Fibroblast of skin of right quadriceps (primary cell): Measurements from ENCODE around the gene BSND.
"Not testable (repeated sequence)": the region's sequence is repeated elsewhere in the genome, so short reads cannot be mapped to it uniquely, and the experiment has no call there.

ENCODE experiments used
- DNase-seq: peaks from one replicate; pipeline ENCODE4 v3.0.0-alpha.2; 2013

The BSND gene

DNA sequence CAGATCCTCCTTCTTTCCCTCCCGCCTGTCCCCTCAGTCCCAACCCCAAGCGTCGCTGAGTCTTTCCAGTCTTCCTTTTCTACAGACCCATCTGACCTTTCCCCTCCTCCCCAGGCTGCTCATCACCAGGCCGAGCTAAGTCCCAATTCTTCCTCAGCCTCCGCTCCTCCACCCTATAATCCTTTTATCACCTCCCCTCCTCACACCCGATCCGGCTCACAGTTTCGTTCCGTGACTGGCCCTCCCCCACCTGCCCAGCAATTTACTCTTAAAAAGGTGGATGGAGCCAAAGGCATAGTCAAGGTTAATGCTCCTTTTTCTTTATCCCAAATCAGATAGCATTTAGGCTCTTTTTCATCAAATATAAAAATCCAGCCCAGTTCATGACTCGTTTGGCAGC is 25.4 kb downstream of the BSND start:
- not testable (repeated sequence) for DNase-seq

DNA sequence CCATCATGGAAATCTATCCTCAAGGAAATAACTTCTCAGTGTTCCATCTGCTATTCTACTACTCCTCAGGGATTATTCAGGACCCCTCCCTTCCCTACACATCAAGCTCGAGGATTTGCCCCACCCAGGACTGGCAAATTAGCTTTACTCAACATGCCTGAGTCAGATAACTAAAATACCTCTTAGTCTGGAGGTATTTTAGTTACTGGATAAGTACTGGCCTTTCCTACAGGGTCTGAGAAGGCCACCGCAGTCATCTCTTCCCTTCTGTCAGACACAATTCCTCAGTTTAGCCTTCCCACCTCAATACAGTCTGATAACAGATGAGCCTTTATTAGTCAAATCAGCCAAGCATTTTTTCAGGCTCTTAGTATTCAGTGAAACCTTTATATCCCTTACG is 27.9 kb downstream of the BSND start:
- DNase-seq, result not testable (repeated sequence)

DNA sequence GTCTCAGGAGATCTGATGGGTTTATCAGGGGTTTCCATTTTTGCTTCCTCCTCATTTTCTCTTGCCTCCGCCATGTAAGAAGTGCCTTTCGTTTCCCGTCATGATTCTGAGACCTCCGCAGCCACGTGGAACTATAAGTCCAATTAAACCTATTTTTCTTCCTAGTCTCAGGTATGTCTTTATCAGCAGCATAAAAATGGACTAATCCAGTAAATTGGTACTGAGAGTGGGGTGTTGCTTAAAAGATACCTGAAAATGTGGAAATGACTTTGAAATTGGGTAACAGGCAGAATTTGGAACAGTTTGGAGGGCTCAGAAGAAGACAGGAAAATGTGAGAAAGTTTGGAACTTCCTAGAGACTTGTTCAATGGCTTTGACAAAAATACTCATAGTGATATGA is 32.4 kb downstream of the BSND start:
- DNase-seq, result not testable (repeated sequence)

DNA sequence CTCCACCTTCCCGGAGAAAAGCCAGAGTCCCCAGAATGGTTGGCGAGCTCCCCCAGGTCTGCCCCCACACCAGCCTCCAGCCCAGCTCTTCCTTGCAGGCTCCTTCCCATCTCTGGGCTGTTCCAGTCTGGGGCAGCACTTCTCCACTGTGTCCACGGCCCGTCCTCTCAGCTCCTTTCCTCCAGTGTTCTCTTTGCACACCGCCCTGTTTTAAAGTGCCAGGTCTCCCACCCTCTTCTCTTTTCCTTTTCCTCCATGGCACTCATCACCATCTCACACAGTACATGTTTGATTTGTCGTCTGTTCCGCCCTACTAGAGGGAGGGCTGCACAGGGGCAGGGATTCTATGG is 34.5 kb downstream of the BSND start:
- no peak for DNase-seq

DNA sequence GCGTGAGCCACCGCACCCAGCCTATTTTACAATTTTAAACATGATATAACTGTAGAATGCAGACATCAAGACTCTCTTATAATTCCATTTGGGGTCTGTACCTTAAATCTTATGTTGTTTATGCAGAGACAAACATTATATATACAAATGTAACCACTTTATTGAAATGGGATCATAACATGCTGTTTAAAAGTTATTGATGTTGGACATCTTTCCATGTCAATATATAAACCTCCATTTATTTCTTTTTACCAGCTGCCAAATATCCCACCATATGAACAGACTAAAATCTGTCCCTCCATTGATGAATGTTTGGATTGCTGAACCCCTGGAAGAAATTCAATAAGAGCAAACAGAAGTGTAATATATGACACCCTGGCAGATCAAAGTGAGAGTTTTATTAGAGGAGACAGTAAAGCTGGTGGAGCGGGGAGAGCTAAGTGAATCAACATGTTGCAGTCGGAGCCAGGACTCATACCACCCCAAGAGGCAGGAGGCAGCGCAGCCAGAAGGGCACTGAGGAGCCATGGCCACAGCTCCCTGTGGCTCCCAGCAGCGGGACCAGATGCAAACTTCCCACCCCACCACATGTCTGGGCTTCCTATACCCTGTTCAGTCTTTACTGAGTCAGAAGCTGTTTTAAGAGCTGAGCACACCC is 35.9 kb downstream of the BSND start:
- DNase-seq, result peak; percentile 10

DNA sequence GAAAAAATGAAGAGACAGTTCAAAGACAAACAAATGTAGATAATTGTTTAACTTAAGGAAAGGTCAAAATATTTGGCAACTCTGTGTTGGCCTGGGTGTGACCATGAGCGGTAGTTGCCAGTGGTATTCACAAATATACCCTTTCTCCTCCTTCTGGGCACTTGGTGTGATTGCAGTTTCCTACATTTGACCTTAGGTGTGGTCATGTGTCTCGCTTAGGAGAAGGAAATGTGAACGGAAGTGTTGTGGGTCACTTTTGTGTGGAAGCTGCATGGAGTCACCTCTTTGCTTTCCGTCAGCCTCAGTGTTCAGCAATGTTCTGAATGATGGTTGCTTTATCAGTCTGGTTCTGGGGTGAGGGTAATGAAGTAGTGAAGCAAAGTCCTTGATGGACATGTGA is 37.2 kb downstream of the BSND start:
- no peak for DNase-seq

DNA sequence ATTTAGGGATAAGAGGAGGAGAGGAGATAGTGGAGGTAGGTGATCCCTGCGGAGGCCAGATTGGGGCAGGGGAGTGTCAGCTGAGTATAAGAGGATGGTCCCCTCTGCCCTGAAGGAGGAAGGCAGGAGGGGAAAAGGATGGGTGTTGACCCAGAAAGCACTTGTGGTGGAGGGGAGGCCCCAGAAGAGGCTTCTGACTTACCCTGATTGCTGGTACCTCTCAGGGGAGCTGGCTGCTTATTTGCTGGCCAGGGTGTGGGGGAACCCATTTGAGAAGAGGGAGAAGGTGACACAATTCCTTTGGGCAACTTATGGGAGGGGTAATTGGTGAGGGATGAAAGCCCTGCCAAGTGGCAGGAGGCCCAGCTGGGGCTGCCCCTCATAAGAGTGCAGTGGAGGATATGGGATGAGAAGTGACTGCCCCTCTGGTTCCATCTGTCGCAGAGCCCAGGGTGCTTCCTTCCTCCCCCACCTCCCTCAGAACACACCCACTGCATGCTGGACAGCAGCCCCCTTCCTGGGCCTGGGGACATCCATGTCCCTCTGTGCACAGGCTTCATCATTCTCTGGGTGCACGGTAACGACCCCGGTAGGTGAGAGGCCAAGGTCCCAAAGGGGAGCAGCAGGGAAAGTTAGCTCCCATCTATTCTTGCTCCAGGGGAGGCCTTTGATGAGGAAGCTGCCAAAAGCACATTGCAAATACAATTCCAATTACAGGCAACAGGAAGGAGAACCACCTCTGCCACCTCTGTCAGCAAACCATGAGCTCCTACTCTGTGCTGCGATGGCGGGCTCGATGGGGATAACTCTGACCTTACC is 39.2 kb downstream of the BSND start:
- no peak for DNase-seq

DNA sequence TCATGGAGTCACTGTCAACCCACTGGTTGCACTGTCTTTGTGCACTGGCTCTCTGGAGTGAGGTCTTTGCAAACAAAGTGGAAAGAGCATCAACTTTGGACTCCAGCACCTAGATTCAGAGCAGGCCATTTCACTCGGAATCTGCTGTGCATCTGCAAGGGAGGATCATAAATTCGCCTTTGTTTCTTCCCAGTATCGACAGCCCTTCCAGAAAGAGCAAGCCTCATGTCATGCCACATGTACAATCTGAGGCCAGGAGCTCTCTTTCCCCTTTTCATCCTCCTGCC is 39.8 kb downstream of the BSND start:
- DNase-seq, result no peak

DNA sequence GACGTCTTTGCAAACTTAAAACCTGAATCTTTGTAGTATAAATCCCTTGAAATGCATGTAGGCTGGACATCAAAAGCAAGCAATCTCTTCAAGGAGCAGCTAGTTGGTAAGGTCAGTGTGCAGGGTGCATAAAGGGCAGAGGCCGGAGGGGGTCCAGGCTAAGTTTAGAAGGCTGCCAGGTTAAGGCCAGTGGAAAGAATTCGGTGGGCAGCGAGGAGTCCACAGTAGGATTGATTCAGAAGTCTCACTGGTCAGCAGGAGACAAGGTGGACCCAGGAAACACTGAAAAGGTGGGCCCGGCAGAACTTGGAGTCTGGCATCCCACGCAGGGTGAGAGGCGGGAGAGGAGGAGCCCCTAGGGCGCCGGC is 40.2 kb downstream of the BSND start:
- no peak for DNase-seq

DNA sequence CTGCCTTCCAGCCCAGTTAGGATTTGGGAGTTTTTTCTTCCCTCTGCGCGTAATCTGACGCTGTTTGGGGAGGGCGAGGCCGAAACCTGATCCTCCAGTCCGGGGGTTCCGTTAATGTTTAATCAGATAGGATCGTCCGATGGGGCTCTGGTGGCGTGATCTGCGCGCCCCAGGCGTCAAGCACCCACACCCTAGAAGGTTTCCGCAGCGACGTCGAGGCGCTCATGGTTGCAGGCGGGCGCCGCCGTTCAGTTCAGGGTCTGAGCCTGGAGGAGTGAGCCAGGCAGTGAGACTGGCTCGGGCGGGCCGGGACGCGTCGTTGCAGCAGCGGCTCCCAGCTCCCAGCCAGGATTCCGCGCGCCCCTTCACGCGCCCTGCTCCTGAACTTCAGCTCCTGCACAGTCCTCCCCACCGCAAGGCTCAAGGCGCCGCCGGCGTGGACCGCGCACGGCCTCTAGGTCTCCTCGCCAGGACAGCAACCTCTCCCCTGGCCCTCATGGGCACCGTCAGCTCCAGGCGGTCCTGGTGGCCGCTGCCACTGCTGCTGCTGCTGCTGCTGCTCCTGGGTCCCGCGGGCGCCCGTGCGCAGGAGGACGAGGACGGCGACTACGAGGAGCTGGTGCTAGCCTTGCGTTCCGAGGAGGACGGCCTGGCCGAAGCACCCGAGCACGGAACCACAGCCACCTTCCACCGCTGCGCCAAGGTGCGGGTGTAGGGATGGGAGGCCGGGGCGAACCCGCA is 40.8 kb downstream of the BSND start, which contains the start of gene PCSK9:
TSS of gene PCSK9 (plus strand) at position 207 of the 741 bp plus-strand sequence. CDS start at position 497, 290 bp downstream.
- DNase-seq, result peak; percentile 46

DNA sequence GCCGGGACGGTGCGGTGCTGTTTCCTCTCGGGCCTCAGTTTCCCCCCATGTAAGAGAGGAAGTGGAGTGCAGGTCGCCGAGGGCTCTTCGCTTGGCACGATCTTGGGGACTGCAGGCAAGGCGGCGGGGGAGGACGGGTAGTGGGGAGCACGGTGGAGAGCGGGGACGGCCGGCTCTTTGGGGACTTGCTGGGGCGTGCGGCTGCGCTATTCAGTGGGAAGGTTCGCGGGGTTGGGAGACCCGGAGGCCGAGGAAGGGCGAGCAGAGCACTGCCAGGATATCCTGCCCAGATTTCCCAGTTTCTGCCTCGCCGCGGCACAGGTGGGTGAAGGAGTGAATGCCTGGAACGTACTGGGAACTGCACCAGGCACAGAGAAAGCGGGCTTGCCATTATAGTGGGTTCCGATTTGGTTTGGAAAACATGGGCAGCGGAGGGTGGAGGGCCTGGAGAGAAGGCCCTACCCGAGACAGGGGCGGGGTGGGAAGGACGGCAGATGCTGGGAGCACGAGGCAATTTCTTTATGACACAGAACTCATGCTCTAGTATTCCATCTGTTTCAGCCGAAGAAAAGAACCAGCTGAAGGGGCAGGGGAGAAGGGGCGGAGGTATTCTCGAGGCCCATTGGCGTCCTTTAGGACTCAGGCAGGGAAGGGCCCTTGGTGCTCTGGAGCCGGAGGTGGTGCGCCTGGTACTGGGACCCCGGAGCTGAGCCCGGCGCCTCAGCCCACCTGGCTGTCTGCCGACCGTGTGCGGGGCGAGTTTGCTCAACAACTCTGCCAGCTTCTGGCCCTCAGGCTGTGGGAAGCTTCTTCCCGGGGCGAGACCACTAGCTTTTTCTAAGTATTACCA is 41.6 kb downstream of the BSND start:
- no peak for DNase-seq

DNA sequence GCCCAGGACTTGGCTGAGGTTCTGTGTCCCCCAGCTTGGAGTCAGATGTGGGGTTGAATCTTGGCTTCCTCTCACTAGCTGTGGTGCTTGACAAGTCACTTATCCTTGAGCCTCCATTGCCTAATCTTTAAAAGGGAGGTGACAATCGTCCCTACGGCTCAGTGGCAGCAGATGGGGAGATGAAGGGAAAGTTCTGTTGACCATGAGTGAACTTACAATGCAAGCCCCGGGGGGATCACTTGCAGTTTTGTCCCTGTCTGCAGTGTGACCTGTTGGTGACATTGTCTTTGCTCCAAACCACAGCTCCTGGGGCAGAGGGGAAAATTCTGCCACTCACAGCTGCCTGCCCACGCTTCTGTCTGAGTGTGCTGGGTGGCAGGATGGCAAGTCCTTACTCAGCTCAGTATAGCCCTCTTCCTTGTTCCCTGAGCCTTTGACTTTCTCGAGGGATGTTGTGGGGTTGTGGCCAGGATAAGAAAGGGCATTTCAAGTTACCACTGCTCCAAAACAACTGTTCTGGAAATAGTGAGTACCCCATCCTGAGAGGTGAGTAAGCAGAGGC is 42.3 kb downstream of the BSND start:
- no peak for DNase-seq

DNA sequence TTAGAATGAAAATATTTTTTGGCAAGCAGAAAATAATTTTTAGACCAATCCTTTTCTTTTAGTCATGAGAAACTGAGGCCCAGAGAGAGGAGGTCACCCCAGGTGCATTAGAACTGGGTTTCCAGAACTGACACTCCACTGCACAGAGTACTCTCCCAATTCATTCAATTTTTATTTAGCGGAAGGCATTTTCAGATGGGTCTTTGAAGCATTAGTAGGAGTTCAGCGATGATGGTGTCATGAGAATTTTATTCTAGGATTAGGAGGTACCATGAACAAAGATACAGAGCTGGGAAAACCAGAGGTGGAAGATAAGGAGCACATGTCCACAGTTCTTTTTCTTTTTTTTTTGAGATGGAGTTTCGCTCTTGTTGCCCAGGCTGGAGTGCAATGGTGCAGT is 42.9 kb downstream of the BSND start:
- DNase-seq, result no peak

DNA sequence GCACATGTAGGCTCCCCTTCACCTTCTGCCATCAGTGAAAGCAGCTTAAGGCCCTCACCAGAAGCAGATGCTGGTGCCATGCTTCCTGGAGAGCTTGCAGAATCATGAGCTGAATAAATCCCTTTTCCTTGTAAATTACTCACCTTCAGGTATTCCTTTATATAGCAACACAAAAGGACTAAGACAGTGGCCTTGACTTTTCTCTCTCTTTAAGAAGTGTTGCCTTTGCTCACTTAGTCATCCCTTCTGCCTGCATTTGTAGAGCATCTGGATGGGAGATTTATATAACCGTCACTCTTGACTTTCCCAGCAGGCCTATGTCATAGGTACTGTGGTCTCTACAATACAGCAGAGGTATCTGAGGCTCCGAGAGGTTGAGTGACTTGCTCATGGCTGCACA is 44.3 kb downstream of the BSND start:
- DNase-seq, result no peak

DNA sequence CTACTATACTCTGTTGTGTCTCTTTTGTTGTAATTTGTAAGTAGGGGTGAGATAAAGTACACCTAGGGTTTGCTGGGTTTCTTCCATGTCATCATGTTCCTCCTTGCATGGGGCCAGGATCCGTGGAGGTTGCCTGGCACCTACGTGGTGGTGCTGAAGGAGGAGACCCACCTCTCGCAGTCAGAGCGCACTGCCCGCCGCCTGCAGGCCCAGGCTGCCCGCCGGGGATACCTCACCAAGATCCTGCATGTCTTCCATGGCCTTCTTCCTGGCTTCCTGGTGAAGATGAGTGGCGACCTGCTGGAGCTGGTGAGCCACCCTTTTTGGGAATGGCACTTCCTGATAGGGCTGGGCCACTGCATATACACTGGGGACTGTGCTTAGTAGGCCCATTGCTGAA is 45.0 kb downstream of the BSND start:
- DNase-seq, result no peak

DNA sequence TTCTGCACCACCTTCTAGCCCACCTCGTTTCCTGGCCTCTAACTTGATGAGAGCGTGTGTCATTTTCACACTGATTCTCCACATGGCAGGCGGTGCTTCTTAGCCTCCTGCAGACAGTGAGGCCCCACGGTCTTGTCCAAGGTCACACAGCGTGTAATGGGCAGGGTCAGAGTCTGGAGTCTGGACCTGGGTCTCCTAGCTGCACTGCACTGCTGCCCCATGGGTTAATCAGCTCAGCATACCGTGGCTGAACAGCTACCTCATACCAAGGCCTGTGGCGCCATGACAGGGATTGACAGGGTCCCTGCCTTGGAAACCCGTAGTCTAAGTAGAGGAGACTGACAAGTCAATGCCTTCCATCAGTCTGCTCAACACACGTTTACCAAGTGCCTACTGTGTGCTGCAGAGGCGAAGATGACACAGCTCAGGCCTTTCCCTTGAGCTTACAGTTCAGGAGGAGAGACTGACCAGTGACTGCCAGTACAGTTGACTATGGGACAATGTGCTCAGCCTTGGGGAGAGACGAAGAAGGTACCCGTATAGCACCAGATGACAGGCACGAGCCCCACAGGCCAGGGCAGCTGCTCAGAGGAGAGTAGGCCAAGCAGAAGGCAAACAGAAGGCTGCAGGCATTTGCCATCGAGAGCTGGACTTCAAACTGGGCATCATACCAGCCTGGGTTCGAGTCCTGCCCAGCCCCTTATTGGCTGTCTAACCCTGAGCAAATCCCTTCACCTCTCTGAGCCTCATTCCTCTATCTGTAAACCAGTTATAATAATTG is 46.1 kb downstream of the BSND start:
- DNase-seq, result no peak

DNA sequence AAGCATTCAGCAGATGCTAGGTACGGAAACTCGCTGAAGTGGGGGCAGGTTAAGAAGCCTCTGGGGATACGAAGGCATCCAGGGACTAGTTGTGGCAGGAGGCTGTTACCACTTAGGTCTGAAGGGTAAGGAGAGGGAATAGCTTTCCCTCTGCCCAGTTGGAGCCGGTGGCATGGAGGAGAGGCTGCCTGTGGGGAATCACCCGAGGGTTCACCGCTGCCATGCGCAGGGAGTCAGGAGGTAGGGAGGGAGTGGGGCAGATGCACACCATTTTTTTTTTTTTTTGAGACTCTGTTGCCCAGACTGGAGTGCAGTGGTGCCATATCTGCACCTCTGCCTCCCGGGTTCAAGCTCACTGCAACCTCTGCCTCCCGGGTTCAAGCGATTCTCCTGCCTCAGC is 46.7 kb downstream of the BSND start:
- no peak for DNase-seq

DNA sequence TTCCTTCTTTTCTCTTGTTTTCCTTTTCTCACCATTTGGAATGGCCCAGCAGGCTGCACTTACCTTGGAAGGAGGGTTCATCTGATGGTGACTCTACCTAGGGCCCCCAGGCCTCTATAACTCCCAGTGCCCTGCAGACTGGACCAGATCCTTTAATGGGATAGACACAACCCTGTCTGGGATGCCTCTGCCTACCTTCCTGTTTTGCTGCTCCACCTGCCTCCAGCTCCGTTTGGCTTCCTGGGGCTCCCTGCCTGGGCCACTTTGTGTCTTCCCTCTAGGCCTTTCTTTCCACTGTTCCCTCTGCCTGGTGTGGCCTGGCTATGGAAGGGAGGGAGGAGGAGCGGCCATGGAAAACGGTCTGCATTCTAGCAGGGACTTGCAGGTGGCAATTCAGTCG is 48.1 kb downstream of the BSND start:
- DNase-seq, result no peak

DNA sequence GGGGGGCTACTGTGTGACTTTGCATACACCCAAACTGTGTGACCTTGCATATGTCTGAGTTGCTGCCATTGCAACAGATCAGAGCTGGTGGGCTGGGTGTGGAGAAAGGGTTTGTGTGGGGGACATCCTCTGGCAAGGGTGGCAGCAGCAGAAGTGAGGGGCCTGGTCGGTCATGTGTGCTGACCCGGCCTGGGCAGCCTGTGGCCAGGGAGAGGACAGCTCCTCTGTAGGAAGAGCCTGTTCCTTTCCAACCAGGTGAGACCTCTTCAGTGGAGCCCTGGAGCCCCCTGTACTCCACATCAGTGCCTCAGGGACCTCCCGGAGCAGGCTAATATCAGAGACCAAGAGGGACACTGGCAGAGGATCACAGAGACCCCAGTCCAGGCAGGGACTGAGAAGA is 48.9 kb downstream of the BSND start:
- DNase-seq, result no peak

DNA sequence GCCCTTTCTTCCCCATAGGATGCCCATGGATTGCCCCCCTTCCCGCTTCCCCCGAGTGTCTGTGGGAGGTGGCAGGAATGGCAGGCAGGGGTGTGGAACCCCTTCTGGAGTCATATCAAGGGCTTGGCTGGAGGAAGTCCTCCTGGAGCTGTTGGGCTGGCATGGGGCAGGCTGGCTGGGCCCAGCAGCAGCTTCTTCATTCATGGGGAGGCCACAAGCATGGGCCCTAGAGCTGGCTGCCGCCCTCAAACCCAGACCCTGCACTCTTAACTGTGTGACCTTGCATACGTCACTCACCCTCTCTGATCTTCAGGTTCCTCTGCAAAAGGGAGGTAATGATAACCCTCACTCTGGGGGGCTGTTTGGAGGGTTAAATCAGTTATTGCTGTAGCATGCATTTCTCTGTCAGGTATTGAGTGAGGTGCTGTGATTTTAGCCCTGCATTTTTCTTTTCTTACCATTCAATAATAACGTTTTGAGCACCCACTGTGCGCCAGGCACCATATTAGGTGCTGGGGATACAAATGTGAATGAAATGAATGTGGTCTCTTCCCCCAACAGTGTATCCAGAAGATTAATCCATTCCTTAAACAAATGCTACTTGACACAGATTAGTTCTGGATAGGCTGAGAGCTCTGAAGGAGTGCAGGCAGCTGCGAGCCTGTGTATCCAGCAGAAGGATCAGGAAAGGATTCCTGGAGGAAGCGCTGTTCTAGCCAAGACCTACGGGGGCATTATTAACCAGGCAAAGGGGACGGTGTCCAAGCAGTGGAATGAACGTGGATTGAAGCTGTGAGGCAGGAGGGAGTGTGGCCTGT is 49.9 kb downstream of the BSND start:
- DNase-seq, result no peak

DNA sequence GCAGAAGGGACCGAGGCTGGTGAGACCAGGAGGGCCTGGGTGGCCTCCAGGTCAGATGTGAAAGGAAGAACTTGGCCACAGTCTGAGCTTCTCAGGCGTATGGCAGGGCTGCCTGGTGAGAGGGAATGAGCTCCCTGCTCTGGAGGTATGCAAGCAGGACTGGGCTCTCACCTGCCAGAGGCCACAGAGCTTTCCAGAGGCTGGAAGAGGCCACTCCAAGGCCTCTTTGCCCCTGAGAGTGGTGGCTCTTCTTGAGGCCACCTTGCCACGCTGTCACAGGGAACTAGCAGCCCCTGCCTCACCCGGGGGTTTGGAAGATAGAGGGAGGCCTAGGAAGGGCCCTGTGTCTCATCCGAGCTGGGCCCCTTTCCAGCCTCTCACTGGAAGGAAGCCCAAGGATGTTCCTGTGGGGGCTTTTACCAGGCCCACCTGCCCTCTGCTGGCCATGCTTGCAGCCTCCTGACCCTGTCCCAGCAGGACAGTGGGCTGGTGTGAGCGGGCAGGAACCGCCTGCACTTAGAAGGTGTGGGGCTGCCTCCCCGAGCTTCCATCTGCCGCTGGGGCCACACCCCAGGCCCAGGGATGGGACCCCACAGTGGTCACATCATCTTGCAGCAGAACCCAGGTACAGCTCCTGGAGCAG is 50.7 kb downstream of the BSND start:
- DNase-seq, result no peak
